Epithelial cell of esophagus (primary cell): ENCODE results near the gene ARL4A.

Experiments
- DNase-seq: peaks from one replicate; pipeline ENCODE4 v3.0.0; 2010; ENCODE audit warnings: low read depth
- H3K4me3 ChIP-seq: 2 replicates; pipeline ENCODE4 v1.5.1; 2011; ENCODE audit warnings: mild to moderate bottlenecking, low read length, control low read depth
- TF ChIP-seq, protein P1 (sequence below): IDR thresholded peaks from 2 replicates; pipeline ENCODE4 v1.5.1; 2011; ENCODE audit warnings: low read depth, mild to moderate bottlenecking, low read length, control low read depth, inconsistent platforms; ENCODE audit not compliant: insufficient read depth; ENCODE audit errors: missing control alignments

The ARL4A gene

GRCh38 chr7:12692479-12693259, 5.2 kb downstream of the ARL4A start:
- H3K4me3 ChIP-seq, result no peak overlapping the region
- TF ChIP-seq, protein P1, sequence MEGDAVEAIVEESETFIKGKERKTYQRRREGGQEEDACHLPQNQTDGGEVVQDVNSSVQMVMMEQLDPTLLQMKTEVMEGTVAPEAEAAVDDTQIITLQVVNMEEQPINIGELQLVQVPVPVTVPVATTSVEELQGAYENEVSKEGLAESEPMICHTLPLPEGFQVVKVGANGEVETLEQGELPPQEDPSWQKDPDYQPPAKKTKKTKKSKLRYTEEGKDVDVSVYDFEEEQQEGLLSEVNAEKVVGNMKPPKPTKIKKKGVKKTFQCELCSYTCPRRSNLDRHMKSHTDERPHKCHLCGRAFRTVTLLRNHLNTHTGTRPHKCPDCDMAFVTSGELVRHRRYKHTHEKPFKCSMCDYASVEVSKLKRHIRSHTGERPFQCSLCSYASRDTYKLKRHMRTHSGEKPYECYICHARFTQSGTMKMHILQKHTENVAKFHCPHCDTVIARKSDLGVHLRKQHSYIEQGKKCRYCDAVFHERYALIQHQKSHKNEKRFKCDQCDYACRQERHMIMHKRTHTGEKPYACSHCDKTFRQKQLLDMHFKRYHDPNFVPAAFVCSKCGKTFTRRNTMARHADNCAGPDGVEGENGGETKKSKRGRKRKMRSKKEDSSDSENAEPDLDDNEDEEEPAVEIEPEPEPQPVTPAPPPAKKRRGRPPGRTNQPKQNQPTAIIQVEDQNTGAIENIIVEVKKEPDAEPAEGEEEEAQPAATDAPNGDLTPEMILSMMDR, result no peak
- no peak for DNase-seq

DNA sequence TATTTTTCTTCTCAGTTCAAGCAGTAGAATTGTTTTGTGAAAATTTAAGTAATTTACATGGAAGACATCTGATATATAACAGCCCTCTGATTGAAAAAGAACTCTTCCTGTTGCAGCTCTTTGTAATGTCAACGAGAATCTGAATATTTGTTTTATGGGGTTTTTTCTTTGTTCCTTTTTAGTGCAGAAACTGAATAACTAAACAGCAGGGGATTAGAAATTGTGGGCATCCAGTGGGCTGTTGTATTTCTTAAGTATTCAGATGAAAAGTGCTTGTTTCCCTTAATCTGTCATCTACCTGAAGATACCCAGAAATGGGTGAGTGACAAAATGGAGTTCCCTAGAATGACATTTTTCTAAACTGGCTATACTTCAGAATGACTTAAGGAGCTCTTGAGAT, 7.4 kb downstream of the ARL4A start:
- DNase-seq, result no peak
- H3K4me3 ChIP-seq, result no peak overlapping the region
- TF ChIP-seq, protein P1, result no peak

DNA sequence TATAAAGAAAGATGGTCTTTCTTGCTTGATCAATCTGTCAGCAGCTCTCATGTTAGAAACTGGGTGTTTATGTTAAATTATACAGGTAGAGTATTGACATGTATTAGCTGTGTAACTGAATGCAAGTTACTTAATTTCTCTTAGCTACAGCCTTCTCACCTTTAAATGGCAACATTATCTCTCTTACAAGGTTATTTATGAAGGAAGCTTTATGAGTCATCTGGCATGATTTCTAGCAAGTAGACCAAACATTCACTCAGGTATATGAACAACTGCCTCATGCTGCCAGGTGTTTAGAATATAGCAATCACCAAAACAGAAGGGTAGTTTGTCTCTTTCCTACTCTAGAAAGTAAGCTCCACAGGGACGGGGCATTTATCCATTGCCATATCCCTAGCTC, 8.5 kb downstream of the ARL4A start:
- TF ChIP-seq, protein P1, result no peak
- H3K4me3 ChIP-seq, result no peak overlapping the region
- peak; percentile 78 for DNase-seq

GRCh38 chr7:12699299-12699698, 11.9 kb downstream of the ARL4A start:
- TF ChIP-seq, protein P1, result no peak
- DNase-seq, result no peak
- H3K4me3 ChIP-seq, result no peak overlapping the region

GRCh38 chr7:12701433-12701832, 14.0 kb downstream of the ARL4A start:
- no peak overlapping the region for H3K4me3 ChIP-seq
- peak; percentile 14 for DNase-seq
- TF ChIP-seq, protein P1, result no peak

DNA sequence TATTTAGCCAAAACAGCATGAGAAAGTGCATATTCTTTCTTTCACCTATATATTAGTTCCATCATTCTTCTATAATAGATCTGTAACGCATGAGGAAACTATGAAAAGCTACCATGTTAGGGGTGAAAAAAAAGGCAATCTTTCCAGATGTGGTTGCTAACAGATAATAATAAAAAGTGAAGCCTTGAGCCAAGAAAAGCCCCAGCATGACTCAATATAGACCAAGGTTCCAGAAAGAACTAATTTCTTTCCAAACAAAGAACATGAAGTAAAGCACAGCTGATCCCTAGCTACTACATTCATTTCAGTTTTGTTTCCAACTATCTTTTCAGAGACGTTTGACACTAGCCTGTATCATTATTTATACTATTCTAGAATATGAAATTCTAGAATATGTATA, 16.4 kb downstream of the ARL4A start:
- no peak for DNase-seq
- TF ChIP-seq, protein P1, result no peak
- no peak overlapping the region for H3K4me3 ChIP-seq

DNA sequence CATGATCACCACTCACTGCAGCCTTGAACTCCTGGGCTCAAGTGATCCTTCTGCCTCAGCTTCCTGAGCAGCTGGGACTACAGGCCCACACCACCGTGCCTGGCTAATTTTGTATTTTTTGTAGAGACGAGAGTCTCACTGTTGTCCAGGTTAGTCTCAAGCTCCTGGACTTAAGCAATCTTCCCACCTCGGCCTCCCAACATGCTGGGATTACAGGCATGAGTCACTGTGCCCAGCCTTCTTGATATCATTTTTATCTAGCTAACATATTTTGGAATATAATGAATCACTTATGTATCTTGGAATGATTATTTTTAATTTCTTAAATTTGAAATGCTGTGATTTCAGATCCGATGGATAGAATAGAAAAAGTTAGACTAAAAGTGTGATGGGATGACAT, 18.4 kb downstream of the ARL4A start:
- H3K4me3 ChIP-seq, result no peak overlapping the region
- DNase-seq, result peak; percentile 62
- TF ChIP-seq, protein P1, result no peak
